Natural killer cell (primary cell): ENCODE results near the gene ILK. TPM values are rescaled to one million over a fixed set of nuclear protein-coding genes. Genes with fewer than 3 reads are reported as not detected.
A peak's percentile ranks its signal among the peaks of the same experiment; 100 is the strongest.

Experiments used
- ATAC-seq, 3 donors: fragments of 150-1000 bp in 2 of 3; fragments of 200-7000 bp in 1 of 3; cut with Tn5 transposase; 1 replicate in 1 of 3; 2 replicates in 2 of 3; pipeline ENCODE4 v1.10.0; 2021; ENCODE audit warnings: mild to moderate bottlenecking in 2 of 3, moderate library complexity in 2 of 3
- DNase-seq, 2 donors: peaks; one replicate each; pipeline versions ENCODE4 v3.0.0 to v3.0.0-alpha.2; 2013 to 2021; ENCODE audit warnings: mixed read lengths in 1 of 2
- H3K27ac ChIP-seq: one replicate; pipeline ENCODE4 v1.5.1; 2013; ENCODE audit warnings: mild to moderate bottlenecking, low read length
- H3K27me3 ChIP-seq: one replicate; pipeline ENCODE4 v1.6.1; 2013; ENCODE audit warnings: low read length; ENCODE audit not compliant: control insufficient read depth, insufficient read depth
- H3K36me3 ChIP-seq: one replicate; pipeline ENCODE4 v1.6.1; 2013; ENCODE audit warnings: low read length; ENCODE audit not compliant: control insufficient read depth, insufficient read depth
- H3K4me1 ChIP-seq: one replicate; pipeline ENCODE4 v1.6.1; 2013; ENCODE audit warnings: low read length; ENCODE audit not compliant: control insufficient read depth, insufficient read depth
- H3K4me3 ChIP-seq: one replicate; pipeline ENCODE4 v1.5.1; 2013; ENCODE audit warnings: low read length
- H3K9me3 ChIP-seq: one replicate; pipeline ENCODE4 v1.6.1; 2013; ENCODE audit warnings: low read length; ENCODE audit not compliant: control insufficient read depth, insufficient read depth
- H3K27ac Mint-ChIP-seq, 2 donors: one replicate each; pipeline ENCODE4 v1.8.0; 2022; ENCODE audit warnings: mild to moderate bottlenecking in 2 of 2, mixed read lengths in 2 of 2, moderate library complexity in 1 of 2
- H3K27me3 Mint-ChIP-seq, 2 donors: one replicate each; pipeline ENCODE4 v1.8.0; 2022; ENCODE audit warnings: low read depth in 2 of 2, mixed read lengths in 2 of 2
- H3K36me3 Mint-ChIP-seq: one replicate; pipeline ENCODE4 v1.8.0; 2022; ENCODE audit warnings: mixed read lengths
- H3K4me1 Mint-ChIP-seq, 2 donors: one replicate each; pipeline ENCODE4 v1.8.0; 2022; ENCODE audit warnings: mixed read lengths in 2 of 2
- H3K4me3 Mint-ChIP-seq: one replicate; pipeline ENCODE4 v1.8.0; 2022; ENCODE audit warnings: mild to moderate bottlenecking, moderate library complexity, mixed read lengths
- H3K9me3 Mint-ChIP-seq, 2 donors: one replicate each; pipeline ENCODE4 v1.8.0; 2022; ENCODE audit warnings: mixed read lengths in 2 of 2
- WGBS: methylation state at CpG from one replicate; pipeline ENCODE4 v1.1.7; 2013; ENCODE audit warnings: missing lambda C conversion rate; ENCODE audit not compliant: insufficient coverage; 5-methylcytosine and 5-hydroxymethylcytosine counted together
- intact Hi-C: fragments of 100-400 bp; cut with micrococcal nuclease; formaldehyde crosslinking; loops from one replicate; pipeline ENCODE4 v1.14.2; 2022
- total RNA-seq, 4 donors: library from RNA; stranded (reverse); fragments of 120-200 nt in 1 of 4; gene quantifications; one replicate each; pipeline versions ENCODE4 v1.2.3 to v1.2.4, GENCODE V29; 2013 to 2022
- TF ChIP-seq, protein P1 (sequence below): fragments of 200-600 bp; IDR thresholded peaks from one replicate; pipeline ENCODE4 v1.8.0; 2022; ENCODE audit warnings: antibody characterized with exemption

The ILK gene
- total RNA-seq, 3 donors from 2014 or later (not counting 1 experiment from before 2014, with no cell fraction given) = 109 to 145 (median 142) TPM

DNA sequence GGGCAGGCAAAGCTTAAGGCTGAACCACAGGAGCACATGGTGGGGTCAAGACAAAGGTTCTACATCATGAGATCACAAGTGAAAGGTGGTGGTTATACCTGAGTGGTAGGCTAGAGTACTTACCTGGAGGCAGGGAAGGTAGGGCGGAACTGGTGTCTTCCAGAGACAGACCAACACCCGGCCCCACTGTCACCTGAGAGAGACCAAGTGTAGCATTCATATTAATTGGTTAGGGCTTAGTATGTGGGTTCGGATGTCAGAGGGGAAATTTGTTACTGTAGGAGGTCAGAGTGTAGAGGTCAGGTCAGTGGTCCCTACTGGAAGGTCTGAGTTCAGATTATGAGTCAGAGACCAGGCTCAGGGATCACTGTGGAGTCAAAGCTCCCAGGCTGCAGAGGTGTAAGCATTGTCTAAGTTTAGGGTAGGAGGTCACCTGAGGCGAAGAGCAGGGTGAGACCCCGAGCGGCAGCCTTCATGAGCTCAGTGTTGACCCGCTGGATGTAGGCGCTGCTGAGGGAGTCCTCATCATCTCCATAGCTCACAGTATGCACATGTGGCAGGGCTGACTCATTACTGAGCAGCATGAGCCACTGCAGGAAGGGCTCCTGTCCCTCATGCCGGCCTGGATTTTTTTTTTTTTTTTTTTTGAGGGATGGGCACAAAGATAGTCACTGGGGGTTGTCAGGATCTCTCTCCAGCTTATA is 12.5 kb downstream of the ILK start:
- Histone ChIP-seq H3K27me3 (no peaks in the 10 kb centered on the region), H3K27ac (no peak overlapping the region), H3K36me3 (peaks cover 26% of the 10 kb centered on the region), H3K4me3 (no peak overlapping the region), H3K4me1 (peaks cover 43% of the 10 kb centered on the region), H3K9me3 (no peaks in the 10 kb centered on the region)
- H3K36me3 Mint-ChIP-seq = no peaks in the 10 kb centered on the region
- no peak for DNase-seq
- WGBS = 97% methylated on average over 9 of the region's 9 CpGs
- intact Hi-C loops = loop anchor here (5.0 to 10.0 kb wide), 2 partner anchors 51 to 221 kb away; partner anchors contain the start of gene SMPD1
- H3K27me3 Mint-ChIP-seq = no peaks in the 10 kb centered on the region
- H3K27ac Mint-ChIP-seq = peak overlapping the region in 1 of 2 donors; percentile 26
- TF ChIP-seq, protein P1, sequence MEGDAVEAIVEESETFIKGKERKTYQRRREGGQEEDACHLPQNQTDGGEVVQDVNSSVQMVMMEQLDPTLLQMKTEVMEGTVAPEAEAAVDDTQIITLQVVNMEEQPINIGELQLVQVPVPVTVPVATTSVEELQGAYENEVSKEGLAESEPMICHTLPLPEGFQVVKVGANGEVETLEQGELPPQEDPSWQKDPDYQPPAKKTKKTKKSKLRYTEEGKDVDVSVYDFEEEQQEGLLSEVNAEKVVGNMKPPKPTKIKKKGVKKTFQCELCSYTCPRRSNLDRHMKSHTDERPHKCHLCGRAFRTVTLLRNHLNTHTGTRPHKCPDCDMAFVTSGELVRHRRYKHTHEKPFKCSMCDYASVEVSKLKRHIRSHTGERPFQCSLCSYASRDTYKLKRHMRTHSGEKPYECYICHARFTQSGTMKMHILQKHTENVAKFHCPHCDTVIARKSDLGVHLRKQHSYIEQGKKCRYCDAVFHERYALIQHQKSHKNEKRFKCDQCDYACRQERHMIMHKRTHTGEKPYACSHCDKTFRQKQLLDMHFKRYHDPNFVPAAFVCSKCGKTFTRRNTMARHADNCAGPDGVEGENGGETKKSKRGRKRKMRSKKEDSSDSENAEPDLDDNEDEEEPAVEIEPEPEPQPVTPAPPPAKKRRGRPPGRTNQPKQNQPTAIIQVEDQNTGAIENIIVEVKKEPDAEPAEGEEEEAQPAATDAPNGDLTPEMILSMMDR = no peak
- H3K4me3 Mint-ChIP-seq = peak overlapping the region; percentile 21
- peaks cover 6 to 13% of the 10 kb centered on the region in 2 donors for H3K4me1 Mint-ChIP-seq
- no peaks in the 10 kb centered on the region for H3K9me3 Mint-ChIP-seq
- no peak for ATAC-seq

DNA sequence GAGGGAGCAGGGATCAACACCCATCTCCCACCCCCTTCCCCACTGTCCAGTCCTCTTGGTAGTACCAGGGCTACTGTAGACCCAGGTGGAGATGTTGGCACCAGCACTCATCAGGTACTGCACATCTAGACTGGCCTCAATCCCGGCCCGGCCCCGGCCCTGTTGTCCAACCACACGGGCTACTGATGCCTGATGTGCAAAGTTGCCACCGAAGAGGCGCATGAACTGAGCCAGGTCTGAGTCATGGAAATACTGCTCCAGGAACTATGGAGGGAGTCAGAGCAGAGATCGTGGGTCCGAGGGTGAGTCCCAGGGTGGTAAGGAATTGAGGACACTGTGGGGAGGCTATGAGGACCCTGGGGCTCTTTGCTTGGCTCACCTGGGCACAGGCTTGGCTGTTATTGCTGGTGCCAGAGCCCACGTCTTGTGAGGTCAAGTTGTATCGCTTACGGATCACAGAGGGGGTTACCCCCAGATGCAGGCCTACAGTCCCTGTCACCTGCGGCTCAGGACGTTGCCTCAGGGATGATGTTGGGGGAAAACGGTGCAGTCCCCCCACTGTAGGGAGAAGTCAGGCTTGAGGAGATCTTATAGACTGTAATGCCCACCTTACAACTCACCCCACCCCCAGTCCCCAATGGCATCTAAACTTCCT is 13.1 kb downstream of the ILK start:
- Histone ChIP-seq H3K4me1 (peaks cover 36% of the 10 kb centered on the region), H3K4me3 (no peak overlapping the region), H3K27ac (no peak overlapping the region), H3K9me3 (no peaks in the 10 kb centered on the region), H3K36me3 (peaks cover 24% of the 10 kb centered on the region), H3K27me3 (no peaks in the 10 kb centered on the region)
- Mint-ChIP-seq H3K9me3 (no peaks in the 10 kb centered on the region), H3K27me3 (no peaks in the 10 kb centered on the region), H3K4me3 (peak overlapping the region; percentile 51), H3K36me3 (no peaks in the 10 kb centered on the region), H3K4me1 (peaks cover 0 to 8% of the 10 kb centered on the region in 2 donors), H3K27ac (no peak overlapping the region)
- ATAC-seq = no peak
- TF ChIP-seq, protein P1 = no peak
- DNase-seq = no peak
- WGBS = 97% methylated on average over 13 of the region's 14 CpGs
- intact Hi-C loops = loop anchor here (5.0 to 10.0 kb wide), 2 partner anchors 51 to 222 kb away; partner anchors contain the start of gene SMPD1

DNA sequence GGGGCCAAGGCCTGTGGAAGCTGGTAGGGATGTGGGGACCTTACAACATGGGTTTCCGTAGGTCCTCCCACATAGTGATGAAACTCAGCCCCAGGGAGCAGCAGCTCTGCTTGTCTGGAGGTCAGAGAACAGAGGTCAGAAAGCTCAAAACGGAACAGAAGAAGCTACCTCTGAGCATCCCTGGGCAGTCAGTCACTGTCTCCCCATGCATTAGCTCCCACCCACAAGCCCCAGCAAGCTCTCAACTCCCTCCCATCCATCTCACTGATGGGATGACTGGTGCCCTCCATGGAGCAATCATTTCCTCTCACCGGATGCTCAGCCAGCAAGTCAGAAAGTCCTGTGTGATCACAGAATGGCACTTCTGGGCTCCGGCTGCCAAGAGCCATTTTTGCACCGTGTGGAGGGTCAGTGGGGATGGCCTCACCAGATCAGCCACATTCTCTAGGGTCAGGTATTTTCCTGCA is 13.8 kb downstream of the ILK start:
- Mint-ChIP-seq H3K27me3 (no peaks in the 10 kb centered on the region), H3K4me3 (peak overlapping the region; percentile 19), H3K4me1 (peaks cover 0 to 8% of the 10 kb centered on the region in 2 donors), H3K27ac (no peak overlapping the region), H3K9me3 (no peaks in the 10 kb centered on the region), H3K36me3 (no peaks in the 10 kb centered on the region)
- H3K27ac ChIP-seq = peak overlapping the region; percentile 45
- peaks cover 35% of the 10 kb centered on the region for H3K4me1 ChIP-seq
- TF ChIP-seq, protein P1 = no peak
- 90% methylated on average over 5 of the region's 5 CpGs for WGBS
- DNase-seq (no peak), ATAC-seq (no peak)
- intact Hi-C loops = loop anchor here (5.0 to 10.0 kb wide), 2 partner anchors 50 to 223 kb away; partner anchors contain the start of gene SMPD1
- peaks cover 24% of the 10 kb centered on the region for H3K36me3 ChIP-seq
- H3K4me3 ChIP-seq = no peak overlapping the region
- no peaks in the 10 kb centered on the region for H3K27me3 ChIP-seq
- H3K9me3 ChIP-seq = no peaks in the 10 kb centered on the region
